ENCODE data around the gene ICAM2. TPM values are rescaled to one million over a fixed set of nuclear protein-coding genes. Genes with fewer than 3 reads are reported as not detected.

The ICAM2 gene
- total RNA-seq, 1 experiment from 2014 or later, result 2.0 TPM

DNA sequence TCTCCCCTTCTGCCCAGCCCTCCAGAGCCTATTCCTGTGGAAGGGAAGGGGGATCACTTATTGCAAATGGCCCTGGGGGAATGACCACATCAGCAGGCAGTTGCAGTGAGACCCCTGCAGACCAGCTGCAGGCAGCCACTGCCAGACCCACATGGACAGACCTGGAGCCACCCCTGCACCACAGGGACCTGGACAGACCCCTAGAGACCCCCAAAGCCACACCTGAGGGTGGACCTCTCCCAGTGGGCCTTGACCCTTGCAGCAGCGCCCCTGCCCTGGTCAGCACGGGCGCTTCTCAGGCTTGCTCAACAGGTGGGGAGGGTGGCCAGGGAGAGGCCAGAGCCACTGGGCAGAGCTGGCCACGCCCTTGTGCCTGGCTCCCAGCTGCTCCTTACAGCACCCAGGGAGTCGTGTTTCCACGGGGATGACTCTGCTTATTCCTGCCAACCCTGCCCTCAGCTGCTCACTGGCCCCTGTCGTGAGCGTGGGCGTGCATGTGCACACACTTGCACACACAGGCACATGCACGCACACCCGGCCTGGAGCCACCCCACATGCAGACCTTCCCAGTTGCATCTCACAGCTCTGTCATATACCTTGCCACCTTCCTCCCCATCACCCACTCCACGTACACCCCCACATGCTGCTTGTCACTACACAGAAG is 46.4 kb downstream of the ICAM2 start:
- Histone ChIP-seq H3K27me3 (replicated peaks; ENCODE audit: control insufficient read depth, insufficient read depth, low read length) (no peaks in the 10 kb centered on the region), H3K4me3 (ENCODE audit: low read depth, low read length) (no peak overlapping the region), H3K9me3 (0 out of 2 replicates have a peak, but pooled peaks cover 2% of the 10 kb centered on the region), H3K36me3 (ENCODE audit: control insufficient read depth, insufficient read depth, low read length) (no peaks in the 10 kb centered on the region), H3K4me1 (no peaks in the 10 kb centered on the region)
- DNase-seq, result no peak
- ChIA-PET CTCF (no interaction called here), POLR2A (no interaction called here)
- Mint-ChIP-seq H3K4me1 (ENCODE audit: low read depth, unreplicated experiment) (no peaks in the 10 kb centered on the region), H3K4me3 (ENCODE audit: unreplicated experiment) (no peak overlapping the region), H3K27ac (ENCODE audit: unreplicated experiment) (no peak overlapping the region), H3K36me3 (ENCODE audit: insufficient read depth, unreplicated experiment) (no peaks in the 10 kb centered on the region), H3K9me3 (ENCODE audit: unreplicated experiment) (no peaks in the 10 kb centered on the region), H3K27me3 (ENCODE audit: insufficient read depth, unreplicated experiment) (peaks cover 25% of the 10 kb centered on the region)
- intact Hi-C loops (cut with micrococcal nuclease; ENCODE audit: unreplicated experiment), result no loop called here
- TF ChIP-seq, protein P1, sequence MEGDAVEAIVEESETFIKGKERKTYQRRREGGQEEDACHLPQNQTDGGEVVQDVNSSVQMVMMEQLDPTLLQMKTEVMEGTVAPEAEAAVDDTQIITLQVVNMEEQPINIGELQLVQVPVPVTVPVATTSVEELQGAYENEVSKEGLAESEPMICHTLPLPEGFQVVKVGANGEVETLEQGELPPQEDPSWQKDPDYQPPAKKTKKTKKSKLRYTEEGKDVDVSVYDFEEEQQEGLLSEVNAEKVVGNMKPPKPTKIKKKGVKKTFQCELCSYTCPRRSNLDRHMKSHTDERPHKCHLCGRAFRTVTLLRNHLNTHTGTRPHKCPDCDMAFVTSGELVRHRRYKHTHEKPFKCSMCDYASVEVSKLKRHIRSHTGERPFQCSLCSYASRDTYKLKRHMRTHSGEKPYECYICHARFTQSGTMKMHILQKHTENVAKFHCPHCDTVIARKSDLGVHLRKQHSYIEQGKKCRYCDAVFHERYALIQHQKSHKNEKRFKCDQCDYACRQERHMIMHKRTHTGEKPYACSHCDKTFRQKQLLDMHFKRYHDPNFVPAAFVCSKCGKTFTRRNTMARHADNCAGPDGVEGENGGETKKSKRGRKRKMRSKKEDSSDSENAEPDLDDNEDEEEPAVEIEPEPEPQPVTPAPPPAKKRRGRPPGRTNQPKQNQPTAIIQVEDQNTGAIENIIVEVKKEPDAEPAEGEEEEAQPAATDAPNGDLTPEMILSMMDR (IDR thresholded peaks at IDR 0.05; ENCODE audit: insufficient read depth in 1 of 2, low read depth in 1 of 2, low read length in 1 of 2, severe bottlenecking in 1 of 2, unreplicated experiment in 1 of 2), result no peak
- no TSS peak for BruUV-seq (replicated peaks)

DNA sequence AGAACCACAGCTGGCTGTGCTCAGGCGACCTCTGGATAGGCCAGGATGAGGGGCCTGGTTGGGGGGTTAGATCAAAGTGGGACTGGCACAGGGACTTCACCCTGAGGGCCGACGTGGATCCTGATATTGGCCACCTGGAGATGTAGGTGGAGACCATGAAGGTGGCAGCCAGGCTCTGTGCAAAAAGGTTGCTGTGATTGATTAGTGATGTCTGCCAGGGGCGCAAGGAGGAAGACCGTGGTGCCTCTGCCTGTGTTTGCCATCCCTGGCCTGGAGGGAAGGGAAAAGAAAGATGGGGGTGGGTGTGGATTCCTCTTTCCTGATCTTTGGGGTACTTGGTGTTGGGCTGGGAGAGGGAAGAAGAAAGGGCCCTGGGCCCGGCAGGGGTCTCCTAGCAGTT is 47.2 kb downstream of the ICAM2 start:
- ChIA-PET POLR2A (no interaction called here), CTCF (no interaction called here)
- DNase-seq, result no peak
- 0 out of 2 replicates have a peak, but pooled peaks cover 2% of the 10 kb centered on the region for H3K9me3 ChIP-seq
- no peak overlapping the region for H3K27ac Mint-ChIP-seq (ENCODE audit: unreplicated experiment)
- H3K36me3 ChIP-seq (ENCODE audit: control insufficient read depth, insufficient read depth, low read length), result no peaks in the 10 kb centered on the region
- no peaks in the 10 kb centered on the region for H3K27me3 ChIP-seq (replicated peaks; ENCODE audit: control insufficient read depth, insufficient read depth, low read length)
- intact Hi-C loops (cut with micrococcal nuclease; ENCODE audit: unreplicated experiment), result no loop called here
- TF ChIP-seq, protein P1 (IDR thresholded peaks at IDR 0.05; ENCODE audit: insufficient read depth in 1 of 2, low read depth in 1 of 2, low read length in 1 of 2, severe bottlenecking in 1 of 2, unreplicated experiment in 1 of 2), result no peak
- no peaks in the 10 kb centered on the region for H3K9me3 Mint-ChIP-seq (ENCODE audit: unreplicated experiment)
- no peaks in the 10 kb centered on the region for H3K4me1 ChIP-seq
- H3K4me3 ChIP-seq (ENCODE audit: low read depth, low read length), result no peak overlapping the region
- H3K36me3 Mint-ChIP-seq (ENCODE audit: insufficient read depth, unreplicated experiment), result no peaks in the 10 kb centered on the region
- BruUV-seq (replicated peaks), result no TSS peak
- no peaks in the 10 kb centered on the region for H3K4me1 Mint-ChIP-seq (ENCODE audit: low read depth, unreplicated experiment)
- peaks cover 25% of the 10 kb centered on the region for H3K27me3 Mint-ChIP-seq (ENCODE audit: insufficient read depth, unreplicated experiment)
- no peak overlapping the region for H3K4me3 Mint-ChIP-seq (ENCODE audit: unreplicated experiment)

DNA sequence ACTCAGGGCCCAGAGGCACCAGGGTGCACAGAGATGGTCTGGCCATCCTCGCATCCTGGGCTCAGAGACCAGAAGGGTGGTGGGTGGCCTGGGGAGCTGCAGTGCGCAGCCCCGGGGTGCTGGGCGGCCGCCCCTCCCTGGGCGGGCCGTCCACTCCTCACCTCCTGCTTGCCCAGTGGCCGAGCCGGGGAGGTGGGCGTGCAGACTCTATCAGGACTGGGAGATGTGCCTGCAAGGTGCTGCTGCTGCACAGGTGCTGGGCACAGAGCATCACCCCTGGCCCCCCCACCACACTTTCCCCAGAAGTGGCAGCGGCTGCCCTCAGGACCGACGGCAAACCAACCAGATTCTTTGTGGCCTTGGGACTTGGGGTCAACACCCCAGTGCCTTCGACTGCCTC is 47.6 kb downstream of the ICAM2 start, which contains the start of gene SCN4A:
TSS of gene SCN4A (minus strand) at position 123 of the 400 bp plus-strand sequence. CDS start at position 46, 77 bp downstream.
- DNase-seq, result no peak
- Mint-ChIP-seq H3K9me3 (ENCODE audit: unreplicated experiment) (no peaks in the 10 kb centered on the region), H3K4me3 (ENCODE audit: unreplicated experiment) (no peak within 1 kb of the TSS), H3K4me1 (ENCODE audit: low read depth, unreplicated experiment) (no peaks in the 10 kb centered on the region), H3K27me3 (ENCODE audit: insufficient read depth, unreplicated experiment) (peaks cover 25% of the 10 kb centered on the region), H3K36me3 (ENCODE audit: insufficient read depth, unreplicated experiment) (no peaks in the 10 kb centered on the region), H3K27ac (ENCODE audit: unreplicated experiment) (no peak within 1 kb of the TSS)
- TF ChIP-seq, protein P1 (IDR thresholded peaks at IDR 0.05; ENCODE audit: insufficient read depth in 1 of 2, low read depth in 1 of 2, low read length in 1 of 2, severe bottlenecking in 1 of 2, unreplicated experiment in 1 of 2), result no peak
- POLR2A ChIA-PET, result no interaction called here
- intact Hi-C loops (cut with micrococcal nuclease; ENCODE audit: unreplicated experiment), result no loop called here
- H3K4me3 ChIP-seq (ENCODE audit: low read depth, low read length), result no peak within 1 kb of the TSS
- CTCF ChIA-PET, result no interaction called here
- 0 out of 2 replicates have a peak, but pooled peaks cover 2% of the 10 kb centered on the region for H3K9me3 ChIP-seq
- no peaks in the 10 kb centered on the region for H3K4me1 ChIP-seq
- no TSS peak for BruUV-seq (replicated peaks)
- H3K27me3 ChIP-seq (replicated peaks; ENCODE audit: control insufficient read depth, insufficient read depth, low read length), result no peaks in the 10 kb centered on the region
- H3K36me3 ChIP-seq (ENCODE audit: control insufficient read depth, insufficient read depth, low read length), result no peaks in the 10 kb centered on the region
